AG20443 (cell line): ENCODE results near the gene SNX13.
"Not testable (repeated sequence)": the region's sequence is repeated elsewhere in the genome, so short reads cannot be mapped to it uniquely, and the experiment has no call there.

Experiments used
- DNase-seq: peaks from one replicate; pipeline ENCODE4 v3.0.0; 2012; ENCODE audit warnings: low spot score, mixed read lengths

SNX13 gene

GRCh38 chr7:17845197-17845547, 95.1 kb downstream of the SNX13 start:
- DNase-seq: no peak

GRCh38 chr7:17844514-17845196, 95.6 kb downstream of the SNX13 start:
- no peak for DNase-seq

GRCh38 chr7:17844022-17844421, 96.3 kb downstream of the SNX13 start:
- DNase-seq: no peak

- no peak for DNase-seq
Observed at GRCh38 chr7:17843041-17843440, 97.3 kb downstream of the SNX13 start.

GRCh38 chr7:17832820-17833355, 107.4 kb downstream of the SNX13 start:
- no peak for DNase-seq

- DNase-seq: no peak
Observed at GRCh38 chr7:17832242-17832641, 108.1 kb downstream of the SNX13 start.

GRCh38 chr7:17830206-17830605, 110.1 kb downstream of the SNX13 start:
- DNase-seq: no peak

- no peak for DNase-seq
Observed at GRCh38 chr7:17829001-17829400, 111.3 kb downstream of the SNX13 start.

- DNase-seq: no peak
Observed at GRCh38 chr7:17822547-17823173, 117.6 kb downstream of the SNX13 start.

- no peak for DNase-seq
Observed at GRCh38 chr7:17816903-17817302, 123.4 kb downstream of the SNX13 start.

- no peak for DNase-seq
Observed at GRCh38 chr7:17815318-17815717, 125.0 kb downstream of the SNX13 start.

- no peak for DNase-seq
Observed at GRCh38 chr7:17814058-17814457, 126.2 kb downstream of the SNX13 start.

GRCh38 chr7:17809215-17809614, 131.1 kb downstream of the SNX13 start:
- not testable (repeated sequence) for DNase-seq

GRCh38 chr7:17807242-17807641, 133.1 kb downstream of the SNX13 start:
- DNase-seq: no peak

GRCh38 chr7:17806631-17807030, 133.7 kb downstream of the SNX13 start:
- no peak for DNase-seq

- DNase-seq: no peak
Observed at GRCh38 chr7:17802056-17802455, 138.2 kb downstream of the SNX13 start.

GRCh38 chr7:17792075-17792936, 148.0 kb downstream of the SNX13 start:
- DNase-seq: no peak

- DNase-seq: no peak
Observed at GRCh38 chr7:17787257-17787656, 153.0 kb downstream of the SNX13 start.

- no peak for DNase-seq
Observed at GRCh38 chr7:17786314-17786852, 153.9 kb downstream of the SNX13 start.

- no peak for DNase-seq
Observed at GRCh38 chr7:17782216-17782549, 158.1 kb downstream of the SNX13 start.

GRCh38 chr7:17781491-17782215, 158.6 kb downstream of the SNX13 start:
- DNase-seq: no peak

GRCh38 chr7:17779381-17779780, 160.9 kb downstream of the SNX13 start:
- DNase-seq: no peak
